HCT116 (cell line): Measurements from ENCODE around the gene UBIAD1. TPM values are rescaled to one million over a fixed set of nuclear protein-coding genes. Genes with fewer than 3 reads are reported as not detected.

Experiments used
- ATAC-seq: fragments of 200-7000 bp; cut with Tn5 transposase; 2 replicates; pipeline ENCODE4 v1.9.1; 2020; ENCODE audit warnings: mild to moderate bottlenecking, moderate library complexity
- BruUV-seq: library from RNA; stranded (reverse); fragments of 400-500 nt; replicated peaks from 2 replicates; lab custom pipeline; 2021; lab: Mats Ljungman, UMichigan
- CTCF ChIA-PET: fragments of 300-600 bp; sonication (Branson Sonifier 250); formaldehyde crosslinking; loops from one replicate; lab custom pipeline; 2021; ENCODE audit warnings: antibody characterized with exemption; lab: Charles Lee
- POLR2A ChIA-PET: fragments of 300-600, 350-600 bp; sonication (Branson Sonifier 250); formaldehyde crosslinking; loops from one replicate; lab custom pipeline; 2021; ENCODE audit warnings: antibody characterized with exemption; lab: Charles Lee
- RAD21 ChIA-PET, 2 experiments: fragments of 300-600 bp; sonication (Branson Sonifier 250); formaldehyde crosslinking; loops; one replicate each; lab custom pipeline; 2023; ENCODE audit warnings: low total read pairs in 2 of 2; ENCODE audit not compliant: uncharacterized antibody in 2 of 2, unreplicated experiment in 2 of 2, low non-redundant PET in 1 of 2; lab: Charles Lee
- DNase-seq: peaks from one replicate; pipeline ENCODE4 v3.0.0-alpha.2; 2010; ENCODE audit warnings: low read depth, low spot score
- H2AFZ ChIP-seq: fragments of 200-600 bp; shearing (Covaris generic), sonication (generic); 2 replicates; pipeline ENCODE4 v1.6.1; 2017; ENCODE audit warnings: low read depth, mixed run types, mixed read lengths, antibody characterized with exemption, low read length; ENCODE audit not compliant: poor library complexity, severe bottlenecking
- H3K27ac ChIP-seq: 2 replicates; pipeline ENCODE4 v1.5.1; 2012; ENCODE audit warnings: low read depth, low read length
- H3K27me3 ChIP-seq: fragments of 200-600 bp; sonication (generic); 2 replicates; pipeline ENCODE4 v1.6.1; 2016; ENCODE audit warnings: mixed run types, low read length, mixed read lengths; ENCODE audit not compliant: insufficient read depth
- H3K36me3 ChIP-seq, 2 experiments: fragments of 200-500 bp in 1 of 2; fragments of 200-600 bp in 1 of 2; sonication (Bioruptor generic) in 1 of 2; sonication (generic) in 1 of 2; 2 replicates each; pipeline versions ENCODE4 v1.5.1 to v1.6.1; 2014 to 2016; ENCODE audit warnings: low read length in 2 of 2, inconsistent platforms in 1 of 2, mixed read lengths in 1 of 2, mixed run types in 1 of 2; ENCODE audit not compliant: insufficient read depth in 2 of 2, control insufficient read depth in 1 of 2
- H3K4me1 ChIP-seq, 2 experiments: fragments of 200-600 bp in 1 of 2; sonication (generic) in 1 of 2; 2 replicates each; pipeline versions ENCODE4 v1.5.1 to v1.6.1; 2012 to 2017; ENCODE audit warnings: low read length in 2 of 2, inconsistent platforms in 1 of 2, mild to moderate bottlenecking in 1 of 2, mixed read lengths in 1 of 2, mixed run types in 1 of 2, moderate library complexity in 1 of 2; ENCODE audit not compliant: insufficient read depth in 2 of 2, control insufficient read depth in 1 of 2
- H3K4me2 ChIP-seq: fragments of 200-600 bp; sonication (generic); 2 replicates; pipeline ENCODE4 v1.6.1; 2017; ENCODE audit warnings: mixed run types, low read length, mixed read lengths
- H3K4me3 ChIP-seq, 2 experiments: fragments of 200-600 bp in 1 of 2; sonication (generic) in 1 of 2; replicated peaks in 1 of 2; 2 replicates each; pipeline ENCODE4 v1.5.1; 2011 to 2016; ENCODE audit warnings: low read length in 2 of 2, control low read depth in 1 of 2, low read depth in 1 of 2, mild to moderate bottlenecking in 1 of 2, mixed read lengths in 1 of 2, mixed run types in 1 of 2
- H3K79me2 ChIP-seq: fragments of 200-600 bp; sonication (generic); 2 replicates; pipeline ENCODE4 v1.6.1; 2017; ENCODE audit warnings: mild to moderate bottlenecking, mixed run types, low read length, moderate library complexity, mixed read lengths; ENCODE audit not compliant: insufficient read depth
- H3K9ac ChIP-seq: fragments of 200-600 bp; sonication (generic); 2 replicates; pipeline ENCODE4 v1.6.1; 2016; ENCODE audit warnings: low read length, mixed read lengths
- H3K9me2 ChIP-seq: fragments of 200-600 bp; sonication (generic), shearing (Covaris generic); 2 replicates; pipeline ENCODE4 v1.6.1; 2017; ENCODE audit warnings: mixed run types, mild to moderate bottlenecking, moderate library complexity; ENCODE audit not compliant: insufficient read depth
- H3K9me3 ChIP-seq, 2 experiments: fragments of 200-500 bp in 1 of 2; fragments of 200-600 bp in 1 of 2; sonication (Bioruptor generic) in 1 of 2; sonication (generic) in 1 of 2; 2 replicates each; pipeline ENCODE4 v1.6.1; 2014 to 2017; ENCODE audit warnings: low read length in 2 of 2, mixed read lengths in 2 of 2, inconsistent platforms in 1 of 2, low read depth in 1 of 2, mild to moderate bottlenecking in 1 of 2, mixed run types in 1 of 2, moderate library complexity in 1 of 2; ENCODE audit not compliant: control insufficient read depth in 1 of 2, insufficient read depth in 1 of 2
- H4K20me1 ChIP-seq: fragments of 200-600 bp; sonication (generic), shearing (Covaris generic); 2 replicates; pipeline ENCODE4 v1.6.1; 2017; ENCODE audit warnings: mixed run types, mild to moderate bottlenecking, moderate library complexity; ENCODE audit not compliant: insufficient read depth
- CTCF ChIP-seq, 3 experiments: fragments of 200-600 bp in 1 of 3; sonication (generic) in 1 of 3; IDR thresholded peaks in 2 of 3; conservative IDR thresholded peaks in 1 of 3; 2 replicates each; pipeline ENCODE4 v1.5.1; 2012 to 2017; ENCODE audit warnings: low read depth in 2 of 3, low read length in 2 of 3, antibody characterized with exemption in 1 of 3, borderline replicate concordance in 1 of 3, control low read depth in 1 of 3, mild to moderate bottlenecking in 1 of 3, mixed read lengths in 1 of 3, mixed run types in 1 of 3, moderate library complexity in 1 of 3; ENCODE audit not compliant: insufficient read depth in 1 of 3
- EZH2 ChIP-seq: fragments of 200-600 bp; sonication (generic); IDR thresholded peaks from 2 replicates; pipeline ENCODE4 v1.6.1; 2017; ENCODE audit warnings: antibody characterized with exemption, mixed run types
- EZH2phosphoT487 ChIP-seq: fragments of 200-600 bp; IDR thresholded peaks from 2 replicates; pipeline ENCODE4 v1.6.1; 2018; ENCODE audit warnings: antibody characterized with exemption, borderline replicate concordance
- JUND ChIP-seq: IDR thresholded peaks from 2 replicates; pipeline ENCODE4 v1.6.1; 2012
- RAD21 ChIP-seq: IDR thresholded peaks from 2 replicates; pipeline ENCODE4 v1.6.1; 2012; ENCODE audit warnings: low read depth, mild to moderate bottlenecking
- REST ChIP-seq: IDR thresholded peaks from 2 replicates; pipeline ENCODE4 v1.6.1; 2012; ENCODE audit warnings: low read depth
- SP1 ChIP-seq: IDR thresholded peaks from 2 replicates; pipeline ENCODE4 v1.6.1; 2012; ENCODE audit warnings: low read depth
- TCF7L2 ChIP-seq: IDR thresholded peaks from 2 replicates; pipeline ENCODE4 v1.7.0; 2011; ENCODE audit warnings: borderline replicate concordance, inconsistent platforms; ENCODE audit not compliant: insufficient read depth, insufficient read length; ENCODE audit errors: extremely low read depth
- YY1 ChIP-seq: IDR thresholded peaks from 2 replicates; pipeline ENCODE4 v1.6.1; 2011; ENCODE audit warnings: low read length, low read depth, moderate library complexity, mild to moderate bottlenecking; ENCODE audit not compliant: insufficient replicate concordance; ENCODE audit errors: extremely low read depth
- ZFX ChIP-seq: fragments of 450-650 bp; IDR thresholded peaks from 2 replicates; pipeline ENCODE4 v1.6.1; 2017
- ZNF274 ChIP-seq: fragments of 200-500 bp; sonication (Bioruptor generic); IDR thresholded peaks from 2 replicates; pipeline ENCODE4 v1.6.1; 2014; ENCODE audit warnings: mild to moderate bottlenecking, low read depth, low read length, inconsistent platforms
- intact Hi-C: fragments of 100-400 bp; cut with micrococcal nuclease; formaldehyde crosslinking; loops from 2 replicates; pipeline ENCODE4 v1.10.0; 2022
- total RNA-seq: library from RNA; stranded (reverse); gene quantifications from one replicate; pipeline ENCODE4 v1.2.1, GENCODE V29; 2021; ENCODE audit not compliant: unreplicated experiment
- TF ChIP-seq, protein P1 (sequence below): IDR thresholded peaks from 2 replicates; pipeline ENCODE4 v1.6.1; 2011; ENCODE audit warnings: mild to moderate bottlenecking, low read length, moderate library complexity; ENCODE audit not compliant: insufficient replicate concordance; ENCODE audit errors: extremely low read depth

The UBIAD1 gene
- total RNA-seq, 1 experiment from 2014 or later = 17.2 TPM

DNA sequence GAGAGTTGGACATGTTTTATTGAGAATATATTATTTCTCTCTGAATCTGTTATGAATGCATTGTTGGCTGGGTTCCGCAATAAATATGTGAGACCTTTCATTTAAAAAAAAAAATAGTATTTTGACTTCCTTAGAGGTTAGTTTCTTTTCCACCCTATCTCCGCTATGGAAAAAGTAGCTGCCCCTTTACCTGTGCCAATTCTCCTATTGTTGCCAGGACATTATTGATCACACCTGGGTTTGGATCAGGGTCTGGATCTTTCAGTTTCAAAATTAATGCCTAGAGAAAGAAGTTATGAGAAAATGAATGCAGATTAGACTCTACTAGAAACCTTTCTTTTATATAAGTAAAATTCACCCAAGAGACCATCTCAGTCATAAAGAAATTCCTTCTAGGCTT is 39.8 kb upstream of the UBIAD1 start:
- no TSS peak for BruUV-seq
- H3K9ac ChIP-seq = no peak overlapping the region
- H3K4me1 ChIP-seq = no peaks in the 10 kb centered on the region
- ChIA-PET POLR2A (no interaction called here), RAD21 (no interaction called here), CTCF (no interaction called here)
- no peak for ATAC-seq
- no peak overlapping the region for H2AFZ ChIP-seq
- H3K27me3 ChIP-seq = no peaks in the 10 kb centered on the region
- no peak overlapping the region for H3K4me3 ChIP-seq
- H3K27ac ChIP-seq = no peak overlapping the region
- H4K20me1 ChIP-seq = no peaks in the 10 kb centered on the region
- H3K9me2 ChIP-seq = no peaks in the 10 kb centered on the region
- H3K79me2 ChIP-seq = no peaks in the 10 kb centered on the region
- DNase-seq = no peak
- TF ChIP-seq REST (no peak), TCF7L2 (no peak), JUND (no peak)
- intact Hi-C loops = no loop called here
- peaks cover 56 to 67% of the 10 kb centered on the region in 2 experiments; a peak in 3 of 4 replicates for H3K36me3 ChIP-seq
- no peaks in the 10 kb centered on the region for H3K9me3 ChIP-seq
- no peak overlapping the region for H3K4me2 ChIP-seq

DNA sequence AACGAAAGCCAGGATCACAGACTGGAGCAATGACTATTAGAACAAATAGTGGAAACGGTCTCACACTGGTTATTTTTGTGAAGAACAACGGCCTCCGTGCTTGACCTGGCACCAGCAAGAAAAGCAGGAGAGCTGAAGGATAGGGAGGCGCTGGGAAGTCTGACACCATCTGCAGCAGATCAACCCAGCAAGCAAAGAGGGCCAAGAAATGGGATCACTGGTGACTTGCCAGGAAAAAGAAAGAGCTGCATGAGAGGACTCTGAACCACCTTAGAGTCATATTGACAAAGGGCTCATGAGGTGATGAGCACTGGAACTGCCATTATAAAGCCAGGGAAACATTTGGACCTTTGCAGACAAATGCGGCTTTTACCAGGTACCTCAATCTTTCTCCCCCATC is 35.6 kb upstream of the UBIAD1 start:
- CTCF ChIA-PET = no interaction called here
- intact Hi-C loops = no loop called here
- TF ChIP-seq RAD21 (no peak), YY1 (no peak), EZH2 (no peak), CTCF (IDR thresholded peaks at IDR 0.05 in 2 of 3, conservative IDR thresholded peaks at IDR 0.05 in 1 of 3; ENCODE audit: borderline replicate concordance in 1 of 3, insufficient read depth in 1 of 3, low read depth in 2 of 3, low read length in 2 of 3) (no peak), ZNF274 (no peak), EZH2phosphoT487 (no peak), SP1 (no peak), ZFX (no peak)
- TF ChIP-seq, protein P1, sequence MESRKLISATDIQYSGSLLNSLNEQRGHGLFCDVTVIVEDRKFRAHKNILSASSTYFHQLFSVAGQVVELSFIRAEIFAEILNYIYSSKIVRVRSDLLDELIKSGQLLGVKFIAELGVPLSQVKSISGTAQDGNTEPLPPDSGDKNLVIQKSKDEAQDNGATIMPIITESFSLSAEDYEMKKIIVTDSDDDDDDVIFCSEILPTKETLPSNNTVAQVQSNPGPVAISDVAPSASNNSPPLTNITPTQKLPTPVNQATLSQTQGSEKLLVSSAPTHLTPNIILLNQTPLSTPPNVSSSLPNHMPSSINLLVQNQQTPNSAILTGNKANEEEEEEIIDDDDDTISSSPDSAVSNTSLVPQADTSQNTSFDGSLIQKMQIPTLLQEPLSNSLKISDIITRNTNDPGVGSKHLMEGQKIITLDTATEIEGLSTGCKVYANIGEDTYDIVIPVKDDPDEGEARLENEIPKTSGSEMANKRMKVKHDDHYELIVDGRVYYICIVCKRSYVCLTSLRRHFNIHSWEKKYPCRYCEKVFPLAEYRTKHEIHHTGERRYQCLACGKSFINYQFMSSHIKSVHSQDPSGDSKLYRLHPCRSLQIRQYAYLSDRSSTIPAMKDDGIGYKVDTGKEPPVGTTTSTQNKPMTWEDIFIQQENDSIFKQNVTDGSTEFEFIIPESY = no peak

More for the DNA sequence above, 35.6 kb upstream of the UBIAD1 start:
- DNase-seq (no peak), ATAC-seq (no peak)
- Histone ChIP-seq H3K27ac (no peak overlapping the region), H3K27me3 (no peaks in the 10 kb centered on the region), H3K4me3 (no peak overlapping the region), H3K4me1 (no peaks in the 10 kb centered on the region; a peak in 1 of 4 replicates), H3K4me2 (no peak overlapping the region), H3K9ac (no peak overlapping the region), H4K20me1 (no peaks in the 10 kb centered on the region), H3K9me2 (no peaks in the 10 kb centered on the region), H3K79me2 (no peaks in the 10 kb centered on the region), H3K36me3 (peaks cover 53% of the 10 kb centered on the region in 2 experiments; a peak in 3 of 4 replicates), H3K9me3 (no peaks in the 10 kb centered on the region), H2AFZ (no peak overlapping the region)
- ChIA-PET RAD21 (no interaction called here), POLR2A (no interaction called here)
- BruUV-seq = no TSS peak
